ENCODE data around the gene RAB34. TPM values are rescaled to one million over a fixed set of nuclear protein-coding genes. Genes with fewer than 3 reads are reported as not detected.

Gene RAB34
- total and polyA plus RNA-seq, 2 donors (not counting 1 experiment from before 2014, with no cell fraction given), result 17.1 to 18.0 TPM

DNA sequence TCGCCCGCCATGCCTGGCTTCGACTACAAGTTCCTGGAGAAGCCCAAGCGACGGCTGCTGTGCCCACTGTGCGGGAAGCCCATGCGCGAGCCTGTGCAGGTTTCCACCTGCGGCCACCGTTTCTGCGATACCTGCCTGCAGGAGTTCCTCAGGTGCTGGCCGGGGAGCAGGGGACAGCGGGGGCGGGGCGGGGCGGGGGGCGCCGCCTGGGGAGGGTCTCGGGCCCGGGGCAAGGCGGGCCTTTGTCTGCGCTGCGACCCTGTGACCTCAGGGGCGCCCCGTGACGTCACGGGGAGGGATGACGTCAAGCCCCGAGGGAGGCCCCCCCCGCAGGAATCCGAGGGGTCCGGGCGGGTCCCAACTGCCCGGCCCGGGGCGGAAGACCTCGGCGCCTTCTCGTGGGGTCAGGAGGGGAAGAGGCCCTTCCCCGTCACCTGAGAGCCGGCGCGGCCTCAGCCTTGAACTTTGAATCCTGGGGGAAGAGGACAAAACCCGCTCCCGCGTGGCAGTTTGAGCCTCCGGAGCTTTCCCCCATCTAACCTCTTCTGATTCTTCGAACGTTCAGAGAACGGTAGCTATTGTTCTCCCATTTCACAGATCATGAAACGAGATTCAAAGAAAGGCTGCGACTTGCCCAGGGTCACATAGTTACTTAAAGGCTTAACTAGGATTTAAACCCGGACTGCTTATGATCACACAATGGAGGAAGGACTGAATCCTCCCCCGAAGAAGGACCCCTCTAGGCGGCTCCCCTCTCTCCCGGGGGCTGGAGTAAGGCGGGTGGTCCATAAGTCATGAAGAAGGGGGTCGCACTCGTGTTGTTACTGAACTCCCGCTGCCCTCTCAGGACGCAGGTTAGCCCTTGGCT, 26.7 kb upstream of the RAB34 start:
- H3K4me1 Mint-ChIP-seq, result peaks cover 61% of the 10 kb centered on the region
- intact Hi-C loops (cut with micrococcal nuclease), result no loop called here
- DNase-seq (peak; percentile 87), ATAC-seq (ENCODE audit: low read depth) (peak; percentile 25)
- H3K9me3 Mint-ChIP-seq (ENCODE audit: insufficient read depth), result no peaks in the 10 kb centered on the region
- CTCF ChIA-PET, result interaction anchor here (0.6 to 18.9 kb wide), 3 partner anchors 18 to 218 kb away, joined by 3 to 1020 read pairs (median 3); partner anchors contain the start of genes NEK8, RPL23A and TLCD1
- TF ChIP-seq, protein P1, sequence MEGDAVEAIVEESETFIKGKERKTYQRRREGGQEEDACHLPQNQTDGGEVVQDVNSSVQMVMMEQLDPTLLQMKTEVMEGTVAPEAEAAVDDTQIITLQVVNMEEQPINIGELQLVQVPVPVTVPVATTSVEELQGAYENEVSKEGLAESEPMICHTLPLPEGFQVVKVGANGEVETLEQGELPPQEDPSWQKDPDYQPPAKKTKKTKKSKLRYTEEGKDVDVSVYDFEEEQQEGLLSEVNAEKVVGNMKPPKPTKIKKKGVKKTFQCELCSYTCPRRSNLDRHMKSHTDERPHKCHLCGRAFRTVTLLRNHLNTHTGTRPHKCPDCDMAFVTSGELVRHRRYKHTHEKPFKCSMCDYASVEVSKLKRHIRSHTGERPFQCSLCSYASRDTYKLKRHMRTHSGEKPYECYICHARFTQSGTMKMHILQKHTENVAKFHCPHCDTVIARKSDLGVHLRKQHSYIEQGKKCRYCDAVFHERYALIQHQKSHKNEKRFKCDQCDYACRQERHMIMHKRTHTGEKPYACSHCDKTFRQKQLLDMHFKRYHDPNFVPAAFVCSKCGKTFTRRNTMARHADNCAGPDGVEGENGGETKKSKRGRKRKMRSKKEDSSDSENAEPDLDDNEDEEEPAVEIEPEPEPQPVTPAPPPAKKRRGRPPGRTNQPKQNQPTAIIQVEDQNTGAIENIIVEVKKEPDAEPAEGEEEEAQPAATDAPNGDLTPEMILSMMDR (IDR thresholded peaks at IDR 0.05), result no peak
- TF ChIP-seq EZH2 (IDR thresholded peaks at IDR 0.05; ENCODE audit: borderline replicate concordance, insufficient read depth, low read depth, low read length, poor library complexity, severe bottlenecking), result no peak
- H3K4me2 ChIP-seq (replicated peaks; ENCODE audit: low read depth, low read length, poor library complexity, severe bottlenecking), result peak overlapping the region; percentile 88
- H3K27ac Mint-ChIP-seq, result peak overlapping the region; percentile 93
- H3K9ac ChIP-seq (ENCODE audit: low read length), result peak overlapping the region; percentile 84
- peak overlapping the region; percentile 58 to 98 (median 88) for H3K4me3 ChIP-seq (ENCODE audit: control extremely low read depth in 1 of 5, extremely low read depth in 1 of 5, insufficient read depth in 1 of 5, low read depth in 2 of 5, low read length in 4 of 5)
- H3K27ac ChIP-seq (ENCODE audit: low read length in 2 of 2), result peak overlapping the region; percentile 82 to 100
- WGBS (ENCODE audit: insufficient coverage), result under 1% methylated on average over 58 of the region's 61 CpGs
- peaks cover 59% of the 10 kb centered on the region for H3K79me2 ChIP-seq (ENCODE audit: control insufficient read depth, insufficient read depth, low read length)
- peaks cover 67 to 70% of the 10 kb centered on the region in 2 donors for H3K4me1 ChIP-seq (ENCODE audit: control insufficient read depth in 2 of 2, insufficient read depth in 2 of 2, low read length in 2 of 2)
- no peaks in the 10 kb centered on the region for H3K27me3 Mint-ChIP-seq
- no peak overlapping the region for H2AFZ ChIP-seq (ENCODE audit: insufficient read depth, low read depth, low read length, poor library complexity, severe bottlenecking)
- peaks cover 0 to 16% (median 0%) of the 10 kb centered on the region in 3 donors for H3K9me3 ChIP-seq (ENCODE audit: control extremely low read depth in 1 of 3, control insufficient read depth in 2 of 3, insufficient read depth in 1 of 3, low read length in 2 of 3)
- H4K20me1 ChIP-seq (ENCODE audit: control insufficient read depth, insufficient read depth, low read length, poor library complexity, severe bottlenecking), result peaks cover 52% of the 10 kb centered on the region
- H3K27me3 ChIP-seq (replicated peaks in 1 of 4; ENCODE audit: control extremely low read depth in 1 of 4, control insufficient read depth in 3 of 4, insufficient read depth in 4 of 4, low read length in 3 of 4), result no peaks in the 10 kb centered on the region
- peak overlapping the region; percentile 94 for H3K4me3 Mint-ChIP-seq
- H3K36me3 ChIP-seq (replicated peaks in 1 of 2; ENCODE audit: control extremely low read depth in 1 of 2, control insufficient read depth in 1 of 2, extremely low read depth in 1 of 2, insufficient read depth in 2 of 2, low read length in 1 of 2), result peaks cover 0 to 36% of the 10 kb centered on the region in 2 experiments
- POLR2A ChIA-PET, result interaction anchor here (0.9 to 16.2 kb wide), 7 partner anchors 10 to 208 kb away, joined by 3 to 511 read pairs (median 4); partner anchors contain the start of genes NEK8, PHF12, RPL23A and TLCD1
